Liver (tissue), 3 donors: ENCODE measurements around the gene MFSD6.

ENCODE experiments used
- CTCF ChIP-seq: fragments of 150-350 bp; IDR thresholded peaks from 2 replicates; pipeline ENCODE4 v1.5.1; 2017; ENCODE audit warnings: improper control_type of control experiment, low read depth, low read length; ENCODE audit not compliant: missing input control
- JUND ChIP-seq, 2 donors: IDR thresholded peaks; 2 replicates each; pipeline ENCODE4 v1.6.1; 2016; ENCODE audit warnings: antibody characterized with exemption in 2 of 2
- MAX ChIP-seq: IDR thresholded peaks from 2 replicates; pipeline ENCODE4 v1.6.1; 2016; ENCODE audit warnings: antibody characterized with exemption
- RAD21 ChIP-seq, 2 donors: IDR thresholded peaks; 2 replicates each; pipeline ENCODE4 v1.6.1; 2016; ENCODE audit warnings: antibody characterized with exemption in 2 of 2, mild to moderate bottlenecking in 2 of 2
- REST ChIP-seq: IDR thresholded peaks from 2 replicates; pipeline ENCODE4 v1.6.1; 2016; ENCODE audit warnings: antibody characterized with exemption, mild to moderate bottlenecking
- RXRA ChIP-seq, 2 donors: IDR thresholded peaks; 2 replicates each; pipeline ENCODE4 v1.6.1; 2017 to 2018; ENCODE audit warnings: antibody characterized with exemption in 2 of 2, mild to moderate bottlenecking in 1 of 2
- donor health status: healthy.
- donor health status: healthy.

- no peak for TF ChIP-seq CTCF
- no peak for TF ChIP-seq REST
- no peak for TF ChIP-seq MAX
- no peak for TF ChIP-seq RXRA (IDR thresholded peaks at IDR 0.05)
- TF ChIP-seq RAD21 (IDR thresholded peaks at IDR 0.05), result no peak
- TF ChIP-seq JUND (IDR thresholded peaks at IDR 0.05), result no peak
Observed at GRCh38 chr2:190527214-190527613, 119.1 kb downstream of the MFSD6 start.
